ENCODE measurements around the gene SHANK3.

SHANK3 gene

GRCh38 chr22:50678651-50679521 lies 6.3 kb downstream of the SHANK3 start:
- no peak for FAIRE-seq

- FAIRE-seq: no peak
Observed at GRCh38 chr22:50683086-50683993, 10.7 kb downstream of the SHANK3 start.

GRCh38 chr22:50683994-50684371 lies 11.4 kb downstream of the SHANK3 start:
- no peak for FAIRE-seq

- FAIRE-seq: no peak
Observed at GRCh38 chr22:50684501-50684900, 11.9 kb downstream of the SHANK3 start.

GRCh38 chr22:50684986-50685385 lies 12.4 kb downstream of the SHANK3 start:
- FAIRE-seq: no peak

- no peak for FAIRE-seq
Observed at GRCh38 chr22:50686794-50687193, 14.2 kb downstream of the SHANK3 start.

GRCh38 chr22:50687829-50688228 lies 15.2 kb downstream of the SHANK3 start:
- FAIRE-seq: no peak

GRCh38 chr22:50688448-50688847 lies 15.8 kb downstream of the SHANK3 start:
- no peak for FAIRE-seq

GRCh38 chr22:50691521-50691920 lies 18.9 kb downstream of the SHANK3 start:
- no peak for FAIRE-seq

- FAIRE-seq: no peak
Observed at GRCh38 chr22:50693462-50693861, 20.8 kb downstream of the SHANK3 start.

- FAIRE-seq: no peak
Observed at GRCh38 chr22:50694099-50694605, 21.5 kb downstream of the SHANK3 start.

GRCh38 chr22:50694766-50695420 lies 22.3 kb downstream of the SHANK3 start:
- FAIRE-seq: no peak

GRCh38 chr22:50695421-50696250 lies 23.0 kb downstream of the SHANK3 start:
- FAIRE-seq: no peak

GRCh38 chr22:50696251-50696798 lies 23.7 kb downstream of the SHANK3 start:
- no peak for FAIRE-seq

- no peak for FAIRE-seq
Observed at GRCh38 chr22:50696799-50697561, 24.4 kb downstream of the SHANK3 start.

- FAIRE-seq: no peak
Observed at GRCh38 chr22:50697667-50698506, 25.3 kb downstream of the SHANK3 start.

GRCh38 chr22:50698546-50698945 lies 25.9 kb downstream of the SHANK3 start:
- FAIRE-seq: no peak

- no peak for FAIRE-seq
Observed at GRCh38 chr22:50699001-50699755, 26.6 kb downstream of the SHANK3 start.

GRCh38 chr22:50699756-50700386 lies 27.2 kb downstream of the SHANK3 start:
- no peak for FAIRE-seq
